ENCODE measurements around the gene B4GAT1.

DNA sequence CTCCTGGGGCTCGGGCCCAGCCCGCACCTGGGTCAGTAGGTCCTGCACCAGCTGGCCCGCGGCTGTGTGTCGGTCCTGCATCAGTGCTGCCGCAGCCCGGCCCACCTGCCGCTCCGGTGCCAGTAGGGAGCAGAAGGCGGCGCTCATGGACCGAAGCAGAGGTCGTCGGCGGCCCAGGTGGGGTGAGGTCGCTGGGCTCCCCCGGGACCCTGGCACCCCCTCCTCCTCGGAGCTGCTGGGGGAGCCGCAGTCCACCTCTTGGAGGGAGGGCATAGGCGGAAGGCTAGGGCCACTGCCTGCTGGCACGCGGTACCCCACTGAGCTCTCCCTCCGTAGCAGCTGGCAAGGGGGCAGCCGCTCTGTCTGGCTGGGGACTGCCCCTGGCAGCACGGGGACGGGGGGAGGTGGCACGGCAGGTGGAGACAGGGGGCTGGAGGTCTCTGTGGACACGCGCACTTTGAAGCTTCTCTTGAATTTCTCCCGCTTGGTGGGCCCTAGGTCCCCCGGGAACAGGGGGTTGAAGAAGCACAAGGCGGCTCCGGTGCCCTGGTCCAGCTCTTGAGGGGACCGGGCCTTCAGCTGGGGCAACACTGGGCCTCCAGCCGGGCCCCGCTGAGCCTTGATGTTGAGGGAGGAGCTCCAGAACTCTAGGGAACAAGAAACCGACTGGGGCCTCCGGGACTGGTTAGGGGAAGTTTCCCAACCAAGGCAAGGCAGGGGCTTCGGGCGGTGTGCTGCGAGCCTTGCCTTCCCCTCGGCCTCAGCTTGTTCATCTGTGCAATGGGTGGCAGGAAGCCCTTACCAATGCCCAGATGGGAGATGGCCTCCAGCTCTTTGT is 12.6 kb downstream of the B4GAT1 start:
- TF ChIP-seq CTCF (IDR thresholded peaks at IDR 0.05; ENCODE audit: extremely low read depth in 1 of 2, insufficient read depth in 1 of 2, low read depth in 1 of 2, low read length in 2 of 2) (no peak), POLR2A (IDR thresholded peaks at IDR 0.05; ENCODE audit: low read depth, low read length) (no peak), EZH2 (IDR thresholded peaks at IDR 0.05; ENCODE audit: borderline replicate concordance, low read depth, low read length, severe bottlenecking) (no peak)
- TF ChIP-seq, protein P1, sequence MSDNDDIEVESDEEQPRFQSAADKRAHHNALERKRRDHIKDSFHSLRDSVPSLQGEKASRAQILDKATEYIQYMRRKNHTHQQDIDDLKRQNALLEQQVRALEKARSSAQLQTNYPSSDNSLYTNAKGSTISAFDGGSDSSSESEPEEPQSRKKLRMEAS (IDR thresholded peaks at IDR 0.05; ENCODE audit: insufficient read depth, insufficient read length), result no peak
